Measurements from ENCODE around the gene TCHHL1. TPM values are rescaled to one million over a fixed set of nuclear protein-coding genes. Genes with fewer than 3 reads are reported as not detected.

Gene TCHHL1
- total RNA-seq, 4 donors from 2014 or later = not detected

DNA sequence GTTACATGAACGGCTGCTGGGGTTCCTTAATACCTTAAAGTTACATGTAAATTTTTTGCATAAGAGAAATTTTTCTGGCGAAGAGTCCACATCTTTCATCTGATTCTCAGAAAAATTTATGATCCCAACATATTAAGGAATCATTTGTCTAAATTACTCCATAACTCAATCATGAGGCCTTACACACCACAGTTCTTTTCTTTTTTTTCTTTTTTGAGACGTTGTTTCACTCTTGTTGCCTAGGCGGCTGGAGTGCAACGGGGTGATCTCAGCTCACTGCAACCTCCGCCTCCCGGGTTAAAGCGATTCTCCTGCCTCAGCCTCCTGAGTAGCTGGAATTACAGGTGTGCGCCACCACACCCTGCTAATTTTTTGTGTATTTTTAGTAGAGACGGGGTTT, 50.0 kb downstream of the TCHHL1 start:
- TF ChIP-seq, protein P1, sequence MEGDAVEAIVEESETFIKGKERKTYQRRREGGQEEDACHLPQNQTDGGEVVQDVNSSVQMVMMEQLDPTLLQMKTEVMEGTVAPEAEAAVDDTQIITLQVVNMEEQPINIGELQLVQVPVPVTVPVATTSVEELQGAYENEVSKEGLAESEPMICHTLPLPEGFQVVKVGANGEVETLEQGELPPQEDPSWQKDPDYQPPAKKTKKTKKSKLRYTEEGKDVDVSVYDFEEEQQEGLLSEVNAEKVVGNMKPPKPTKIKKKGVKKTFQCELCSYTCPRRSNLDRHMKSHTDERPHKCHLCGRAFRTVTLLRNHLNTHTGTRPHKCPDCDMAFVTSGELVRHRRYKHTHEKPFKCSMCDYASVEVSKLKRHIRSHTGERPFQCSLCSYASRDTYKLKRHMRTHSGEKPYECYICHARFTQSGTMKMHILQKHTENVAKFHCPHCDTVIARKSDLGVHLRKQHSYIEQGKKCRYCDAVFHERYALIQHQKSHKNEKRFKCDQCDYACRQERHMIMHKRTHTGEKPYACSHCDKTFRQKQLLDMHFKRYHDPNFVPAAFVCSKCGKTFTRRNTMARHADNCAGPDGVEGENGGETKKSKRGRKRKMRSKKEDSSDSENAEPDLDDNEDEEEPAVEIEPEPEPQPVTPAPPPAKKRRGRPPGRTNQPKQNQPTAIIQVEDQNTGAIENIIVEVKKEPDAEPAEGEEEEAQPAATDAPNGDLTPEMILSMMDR (IDR thresholded peaks at IDR 0.05; ENCODE audit: low read depth) = no peak

DNA sequence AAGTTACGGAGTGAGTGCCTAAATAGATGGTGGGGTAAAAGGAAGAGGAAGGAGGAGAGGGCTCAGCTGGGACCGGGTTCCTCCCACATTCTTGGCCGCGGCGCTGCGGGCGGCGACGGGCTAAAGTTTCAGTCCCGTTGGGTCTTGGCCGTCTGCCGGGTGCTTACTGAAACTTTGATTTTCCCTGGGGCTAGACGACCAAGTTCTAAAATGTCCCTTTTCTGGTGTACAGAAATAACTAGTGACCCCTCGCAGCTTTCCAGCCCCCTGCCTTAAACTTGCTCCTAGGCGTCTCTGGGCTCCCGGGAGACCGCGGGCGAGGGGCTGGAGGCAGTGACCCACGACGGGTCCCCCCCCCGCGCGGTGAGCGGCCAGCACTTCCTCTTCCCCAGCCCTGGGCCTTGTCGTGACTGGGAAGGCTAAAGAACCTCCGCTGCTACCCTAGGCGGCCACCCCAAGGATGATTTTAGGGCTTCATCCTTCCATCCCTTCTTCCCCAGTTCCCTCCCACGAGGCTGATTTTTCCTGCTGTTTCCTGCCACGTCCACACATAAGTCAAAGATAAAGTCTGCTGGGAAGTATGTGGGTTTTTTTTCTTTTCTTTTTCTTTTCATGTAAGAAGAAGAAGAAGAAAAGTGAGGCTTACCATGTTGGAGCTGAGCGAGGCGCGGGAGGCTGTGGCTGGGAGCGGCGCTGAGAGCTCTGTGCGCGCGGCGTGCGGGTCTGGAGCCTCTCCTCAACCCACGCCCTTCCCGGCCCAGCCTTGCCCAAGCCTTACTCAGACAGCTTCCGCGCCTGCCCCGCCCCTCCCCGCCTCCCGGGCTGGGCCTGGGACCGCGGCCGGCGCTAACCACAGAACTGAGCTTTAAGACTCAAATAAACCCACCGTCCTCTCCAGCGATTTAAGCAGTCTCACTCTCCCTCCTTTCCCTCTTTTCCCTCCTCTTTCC, 52.3 kb downstream of the TCHHL1 start, which contains the start of gene S100A11:
Gene S100A11, minus strand, starts transcription at position 738 of the 950 bp plus-strand sequence. Its CDS starts 89 bp downstream, at position 649.
- TF ChIP-seq, protein P1 (IDR thresholded peaks at IDR 0.05; ENCODE audit: low read depth) = no peak

DNA sequence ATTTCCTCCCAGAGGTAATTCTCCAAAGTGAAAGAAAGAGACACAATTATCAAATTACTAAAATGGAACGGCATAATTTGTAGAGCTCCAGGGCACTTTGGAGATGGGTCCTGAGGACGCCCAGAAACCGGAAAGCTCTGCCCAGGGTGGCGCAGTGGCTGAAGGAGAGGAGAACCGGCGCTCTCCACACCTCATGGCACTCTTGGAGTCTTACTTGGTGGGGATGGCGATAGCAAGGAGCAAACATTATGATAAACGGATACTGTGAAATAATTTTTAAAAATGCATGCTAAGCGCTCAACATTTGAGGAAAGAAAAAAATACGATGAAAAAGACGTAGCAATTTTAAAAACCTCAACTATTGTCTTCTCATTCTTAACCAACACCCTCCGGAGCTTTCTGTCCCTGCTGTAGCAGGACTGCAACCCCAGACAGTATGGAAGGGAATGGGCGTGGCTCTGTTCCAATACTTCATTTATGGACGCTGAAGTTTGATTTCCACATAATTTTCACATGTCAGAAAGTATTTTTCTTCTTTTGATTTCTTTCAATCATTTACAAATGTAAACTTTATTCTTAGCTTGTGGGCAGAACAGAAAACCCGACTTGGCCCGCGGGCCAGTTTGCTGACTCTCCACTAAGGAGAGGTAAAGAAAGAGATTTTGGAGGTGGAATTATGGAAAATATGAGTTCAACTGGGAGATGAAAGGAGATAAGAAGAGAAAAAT, 53.2 kb downstream of the TCHHL1 start:
- TF ChIP-seq, protein P1 (IDR thresholded peaks at IDR 0.05; ENCODE audit: low read depth) = no peak

DNA sequence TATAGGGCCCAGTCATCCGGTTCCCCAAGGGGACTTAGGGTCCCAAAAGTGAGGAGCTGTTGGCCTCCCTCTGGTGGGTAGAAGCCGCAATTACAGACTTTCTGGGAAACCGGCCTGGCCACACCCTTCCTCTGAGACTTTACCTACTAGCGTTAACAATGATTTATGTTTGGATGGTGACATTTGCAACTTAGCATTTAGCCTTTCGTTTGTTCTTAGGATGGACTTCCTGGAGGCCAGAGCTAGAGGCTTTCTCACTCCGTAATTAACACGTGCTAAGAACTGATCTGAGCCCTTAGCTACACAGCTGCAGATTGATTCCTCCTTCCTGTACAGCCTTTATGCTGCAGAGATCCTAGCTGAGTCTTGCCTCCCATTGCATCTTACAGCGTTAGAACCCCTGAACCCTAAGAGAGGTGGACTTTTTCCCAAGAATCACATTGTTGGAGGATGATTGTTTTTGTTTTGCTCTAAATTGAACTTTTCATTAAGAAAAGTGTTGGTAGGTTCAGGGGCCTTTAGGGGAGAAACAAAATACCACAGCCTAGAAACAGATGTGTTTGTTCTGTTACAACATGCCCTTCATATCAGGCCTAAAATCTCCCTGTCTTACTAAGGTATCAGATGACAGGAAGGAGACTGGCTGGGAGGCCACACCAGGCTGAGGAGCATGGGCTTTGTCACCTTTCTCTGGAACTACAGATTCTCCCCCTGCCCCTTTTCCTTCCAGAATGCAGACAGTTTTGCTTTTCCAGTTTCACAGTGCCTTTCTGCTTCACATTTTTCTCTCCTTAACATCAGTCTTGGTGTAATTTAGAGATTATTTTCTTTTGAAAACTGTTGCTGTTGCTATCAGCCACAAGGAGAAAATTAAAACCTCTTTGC, 54.0 kb downstream of the TCHHL1 start:
- TF ChIP-seq, protein P1 (IDR thresholded peaks at IDR 0.05; ENCODE audit: low read depth) = no peak

DNA sequence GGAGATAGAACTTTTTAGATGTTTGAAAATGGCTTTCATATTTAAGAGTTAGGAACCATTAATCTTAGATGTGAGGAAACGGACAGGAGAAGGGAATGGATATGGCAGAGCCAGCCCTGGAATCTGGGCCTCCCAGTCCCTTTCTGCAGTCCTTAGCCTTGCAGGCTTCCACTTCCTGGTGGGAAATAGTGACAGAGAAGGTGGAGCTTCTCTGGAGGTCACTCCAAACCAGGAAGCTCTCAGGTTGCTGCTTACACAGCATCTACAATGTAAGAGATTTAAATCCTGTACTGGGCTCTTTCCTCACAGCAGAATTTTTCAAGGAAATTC, 54.6 kb downstream of the TCHHL1 start:
- TF ChIP-seq, protein P1 (IDR thresholded peaks at IDR 0.05; ENCODE audit: low read depth) = no peak

Small RNAs within 50 kb of the gene (small RNA-seq; reads per million reads assigned to genes)
- gene SPTLC1P4 = not detected

Other genes with a start within 250 kb of the TCHHL1 start
- gene C2CD4D, start 249.2 kb downstream of the TCHHL1 start, total RNA-seq = under 1 TPM in 1 of 4 donors, not detected in 3; 0.68 TPM
- gene THEM5, start 235.4 kb downstream of the TCHHL1 start, total RNA-seq = not detected
- gene THEM4, start 179.6 kb downstream of the TCHHL1 start, total RNA-seq = 10 to 100 TPM; 20.7 to 34.2 (median 26.5) TPM
- gene S100A10, start 95.2 kb downstream of the TCHHL1 start, total RNA-seq = 100 to 1,000 TPM; 152 to 404 (median 235) TPM
- gene S100A11, start 52.1 kb downstream of the TCHHL1 start, total RNA-seq = 100 to 1,000 TPM; 116 to 496 (median 319) TPM
- 1 to 10 TPM in 3 of 4 donors, under 1 TPM in 1; 0.82 to 3.4 (median 2.4) TPM for gene TCHH, start 26.4 kb upstream of the TCHHL1 start, total RNA-seq
- under 1 TPM in 2 of 4 donors, not detected in 2; 0.16 to 0.22 TPM for gene RPTN, start 70.2 kb upstream of the TCHHL1 start, total RNA-seq
- gene HRNR, start 135.1 kb upstream of the TCHHL1 start, total RNA-seq = not detected
- gene FLG, start 236.2 kb upstream of the TCHHL1 start, total RNA-seq = not detected